HepG2 (cell line): ENCODE data around the gene PLCL2. TPM values are rescaled to one million over a fixed set of nuclear protein-coding genes. Genes with fewer than 3 reads are reported as not detected.

ENCODE experiments used
- ATAC-seq: fragments of 200-7000 bp; cut with Tn5 transposase; 3 replicates; pipeline ENCODE4 v1.9.1; 2020; ENCODE audit warnings: mild to moderate bottlenecking, moderate library complexity
- BruUV-seq: library from RNA; stranded (reverse); fragments of 400-500 nt; replicated peaks from 2 replicates; lab custom pipeline; 2021; lab: Mats Ljungman, UMichigan
- CTCF ChIA-PET: fragments of 300-600 bp; formaldehyde crosslinking; extraction: SDS; loops from one replicate; lab custom pipeline; 2021; ENCODE audit warnings: low total read pairs, inconsistent platforms, low intra/inter-chr PET ratio; lab: Yijun Ruan, JAX
- POLR2A ChIA-PET: fragments of 350-600 bp; sonication (Branson Sonifier 250); formaldehyde crosslinking; loops from one replicate; lab custom pipeline; 2020; ENCODE audit warnings: antibody characterized with exemption, inconsistent platforms; lab: Yijun Ruan, JAX
- DNase-seq: peaks from one replicate; pipeline ENCODE4 v3.0.0-alpha.2; 2015; ENCODE audit warnings: low spot score
- FAIRE-seq: peaks from 3 replicates; lab custom pipeline; 2011; peaks lifted over from hg19 to GRCh38; lab: Jason Lieb, UNC
- H2AFZ ChIP-seq: one replicate; pipeline ENCODE4 v1.6.1; 2011; ENCODE audit warnings: low read length, inconsistent platforms
- H3K27ac ChIP-seq: fragments of 300-600 bp; 3 replicates; pipeline ENCODE4 v1.8.0; 2011; ENCODE audit warnings: mixed run types, mild to moderate bottlenecking, mixed read lengths, low read length, inconsistent platforms; ENCODE audit not compliant: insufficient read depth; ENCODE audit errors: extremely low read length
- H3K27me3 ChIP-seq, 2 experiments: fragments of 200-600 bp in 1 of 2; 2 replicates in 1 of 2; 3 replicates in 1 of 2; pipeline versions ENCODE4 v1.6.0 to v1.8.0; 2011; ENCODE audit warnings: low read length in 2 of 2, mild to moderate bottlenecking in 2 of 2, moderate library complexity in 2 of 2, inconsistent platforms in 1 of 2; ENCODE audit not compliant: insufficient read depth in 2 of 2, control insufficient read depth in 1 of 2
- H3K36me3 ChIP-seq, 2 experiments: fragments of 200-600 bp in 1 of 2; replicated peaks in 1 of 2; 2 replicates in 1 of 2; 3 replicates in 1 of 2; pipeline versions ENCODE4 v1.5.1 to v1.8.0; 2011; ENCODE audit warnings: low read length in 2 of 2, inconsistent platforms in 1 of 2; ENCODE audit not compliant: insufficient read depth in 2 of 2, control insufficient read depth in 1 of 2
- H3K4me1 ChIP-seq: 2 replicates; pipeline ENCODE4 v1.5.1; 2012; ENCODE audit warnings: low read length, inconsistent platforms; ENCODE audit not compliant: insufficient read depth
- H3K4me2 ChIP-seq: 2 replicates; pipeline ENCODE4 v1.6.0; 2011; ENCODE audit warnings: low read depth, low read length, inconsistent platforms
- H3K4me3 ChIP-seq, 3 experiments: fragments of 200-600 bp in 1 of 3; sonication (generic), shearing (Covaris generic) in 1 of 3; replicated peaks in 1 of 3; 2 replicates each; pipeline ENCODE4 v1.5.1; 2011 to 2016; ENCODE audit warnings: low read length in 3 of 3, inconsistent platforms in 2 of 3, low read depth in 2 of 3, mild to moderate bottlenecking in 2 of 3, control low read depth in 1 of 3, mixed read lengths in 1 of 3; ENCODE audit not compliant: insufficient read depth in 1 of 3
- H3K79me2 ChIP-seq: one replicate; pipeline ENCODE4 v1.6.1; 2011; ENCODE audit warnings: low read length, inconsistent platforms; ENCODE audit not compliant: insufficient read depth
- H3K9ac ChIP-seq: 2 replicates; pipeline ENCODE4 v1.6.0; 2011; ENCODE audit warnings: mild to moderate bottlenecking, low read depth, low read length, inconsistent platforms; ENCODE audit not compliant: insufficient read depth
- H3K9me3 ChIP-seq: 2 replicates; pipeline ENCODE4 v1.5.1; 2012; ENCODE audit warnings: mild to moderate bottlenecking, low read length
- H4K20me1 ChIP-seq: 2 replicates; pipeline ENCODE4 v1.6.0; 2011; ENCODE audit warnings: inconsistent platforms, mild to moderate bottlenecking, low read length, moderate library complexity; ENCODE audit not compliant: insufficient read depth
- RAD51 ChIP-seq: fragments of 450-650 bp; IDR thresholded peaks from 2 replicates; pipeline ENCODE4 v1.6.1; 2016; ENCODE audit warnings: borderline replicate concordance
- TBX3 ChIP-seq: fragments of 450-650 bp; IDR thresholded peaks from 2 replicates; pipeline ENCODE4 v1.6.1; 2017; ENCODE audit warnings: antibody characterized with exemption, mild to moderate bottlenecking, inconsistent platforms, borderline replicate concordance
- TFAP4 ChIP-seq: sonication (generic); IDR thresholded peaks from 2 replicates; pipeline ENCODE4 v1.6.1; 2016; ENCODE audit warnings: low read depth, borderline replicate concordance
- YEATS4 ChIP-seq: sonication (generic); formaldehyde crosslinking; IDR thresholded peaks from 2 replicates; pipeline ENCODE4 v1.4.0; 2020; ENCODE audit warnings: missing genetic modification reagents, borderline replicate concordance
- ZBTB14 ChIP-seq: sonication (generic); formaldehyde crosslinking; IDR thresholded peaks from 2 replicates; pipeline ENCODE4 v1.4.0; 2020; ENCODE audit warnings: missing genetic modification reagents
- ZNF710 ChIP-seq: sonication (generic); formaldehyde crosslinking; IDR thresholded peaks from 2 replicates; pipeline ENCODE4 v1.5.0; 2020; ENCODE audit warnings: mild to moderate bottlenecking, missing genetic modification reagents, borderline replicate concordance
- ZNF780A ChIP-seq: sonication (generic); formaldehyde crosslinking; IDR thresholded peaks from 2 replicates; pipeline ENCODE4 v1.8.0; 2022; ENCODE audit warnings: mild to moderate bottlenecking, missing genetic modification reagents, moderate library complexity
- WGBS: methylation state at CpG from one replicate; pipeline ENCODE4 v1.1.6; 2017; ENCODE audit warnings: low lambda C conversion rate; 5-methylcytosine and 5-hydroxymethylcytosine counted together
- in situ Hi-C: cut with HindIII; loops from 2 replicates; pipeline ENCODE4 v1.10.0; 2017; ENCODE audit warnings: low pct_unique_long_range_greater_than_20kb; ENCODE audit not compliant: extremely low pct_ligation_motif_present
- intact Hi-C: fragments of 100-400 bp; cut with micrococcal nuclease; formaldehyde crosslinking; loops from one replicate; pipeline ENCODE4 v1.10.0; 2022; ENCODE audit not compliant: unreplicated experiment
- polyA plus RNA-seq, 8 experiments: library from polyadenylated mRNA; depleted of rRNA in 3 of 8; stranded (reverse) in 7 of 8; unstranded in 1 of 8; fragments of >200 nt; fragmentation: Illumina TruSeq in 4 of 8; extraction: Trizol in 4 of 8; gene quantifications; 2 replicates each; pipeline versions ENCODE4 v1.2.1 to v1.2.3, GENCODE V29; 2011 to 2016; ENCODE audit warnings: low read depth in 4 of 8, missing spikeins in 1 of 8, mixed read lengths in 1 of 8; ENCODE audit not compliant: insufficient read depth in 1 of 8
- total RNA-seq, 5 experiments: library from RNA; depleted of rRNA; stranded (reverse); fragments of >200 nt; fragmentation: Illumina TruSeq; extraction: Trizol; gene quantifications; 2 replicates each; pipeline ENCODE4 v1.2.3, GENCODE V29; 2016; ENCODE audit warnings: low read depth in 1 of 5

PLCL2 gene
- total and polyA plus RNA-seq, 2 of the 13 experiments (the other 11 are each of a cell fraction or from before 2014, with no cell fraction given): not detected

GRCh38 chr3:16839271-16840100 lies 45.3 kb upstream of the PLCL2 start:
- H3K79me2 ChIP-seq: no peaks in the 10 kb centered on the region
- DNase-seq (no peak), ATAC-seq (no peak), FAIRE-seq (no peak)
- H3K4me1 ChIP-seq: no peaks in the 10 kb centered on the region
- BruUV-seq: no TSS peak
- 24% methylated on average over 10 of the region's 10 CpGs for WGBS
- H3K27me3 ChIP-seq: peaks cover 0 to 11% of the 10 kb centered on the region in 2 experiments; a peak in 3 of 5 replicates
- no peak overlapping the region for H3K4me2 ChIP-seq
- in situ Hi-C loops: no loop called here
- H4K20me1 ChIP-seq: no peaks in the 10 kb centered on the region
- H3K27ac ChIP-seq: no peak overlapping the region
- TF ChIP-seq ZNF780A (CRISPR knock-in tag) (no peak), TBX3 (no peak), RAD51 (no peak), ZNF710 (CRISPR knock-in tag) (no peak), YEATS4 (CRISPR knock-in tag) (no peak)
- H3K9me3 ChIP-seq: no peaks in the 10 kb centered on the region
- CTCF ChIA-PET: no interaction called here
- no peak overlapping the region for H2AFZ ChIP-seq
- POLR2A ChIA-PET: no interaction called here
- no peak overlapping the region for H3K4me3 ChIP-seq
- no peaks in the 10 kb centered on the region for H3K36me3 ChIP-seq
- no peak overlapping the region for H3K9ac ChIP-seq
- intact Hi-C loops: no loop called here

- POLR2A ChIA-PET: no interaction called here
- no peak overlapping the region for H2AFZ ChIP-seq
- H3K4me3 ChIP-seq: no peak overlapping the region
- H4K20me1 ChIP-seq: no peaks in the 10 kb centered on the region
- H3K36me3 ChIP-seq: no peaks in the 10 kb centered on the region
- 0% methylated on average over 1 of the region's 1 CpG for WGBS
- no peaks in the 10 kb centered on the region for H3K4me1 ChIP-seq
- CTCF ChIA-PET: no interaction called here
- H3K27me3 ChIP-seq: peaks cover 0 to 11% of the 10 kb centered on the region in 2 experiments; a peak in 3 of 5 replicates
- in situ Hi-C loops (no loop called here), intact Hi-C loops (no loop called here)
- no peaks in the 10 kb centered on the region for H3K9me3 ChIP-seq
- no peak for DNase-seq
- H3K9ac ChIP-seq: no peak overlapping the region
- no peak for TF ChIP-seq TFAP4
- TF ChIP-seq ZBTB14 (CRISPR knock-in tag): no peak
- TF ChIP-seq, all 625 proteins: peak for 0
- H3K27ac ChIP-seq: no peak overlapping the region
- FAIRE-seq: no peak
- ATAC-seq: no peak
- H3K79me2 ChIP-seq: no peaks in the 10 kb centered on the region
- H3K4me2 ChIP-seq: no peak overlapping the region
- BruUV-seq: no TSS peak
Measured at GRCh38 chr3:16840101-16840424, 44.7 kb upstream of the PLCL2 start.
